Upper lobe of left lung (tissue), 6 donors: ENCODE measurements around the gene SGCD. TPM values are rescaled to one million over a fixed set of nuclear protein-coding genes. Genes with fewer than 3 reads are reported as not detected.

Experiments
- ATAC-seq, 2 donors: fragments of 200-7000 bp; cut with Tn5 transposase; one replicate each; pipeline ENCODE4 v1.9.1; 2022; ENCODE audit warnings: mild to moderate bottlenecking in 2 of 2, moderate library complexity in 2 of 2; ENCODE audit not compliant: low FRiP score in 2 of 2
- DNase-seq, 2 donors: peaks; one replicate each; pipeline ENCODE4 v3.0.0-alpha.2; 2019 to 2020
- H3K27ac ChIP-seq, 4 donors: fragments of 200-600 bp; sonication (generic); one replicate each; pipeline ENCODE4 v1.5.1; 2016 to 2019
- H3K27me3 ChIP-seq, 4 donors: fragments of 200-600 bp; sonication (generic); one replicate each; pipeline ENCODE4 v1.5.1; 2017 to 2019
- H3K36me3 ChIP-seq, 4 donors: fragments of 200-600 bp; sonication (generic); one replicate each; pipeline ENCODE4 v1.5.1; 2016 to 2019
- H3K4me1 ChIP-seq, 4 donors: fragments of 200-600 bp; sonication (generic); one replicate each; pipeline ENCODE4 v1.5.1; 2018 to 2019
- H3K4me3 ChIP-seq, 4 donors: fragments of 200-600 bp; sonication (generic); one replicate each; pipeline ENCODE4 v1.5.1; 2017 to 2019; ENCODE audit warnings: mild to moderate bottlenecking in 2 of 4, moderate library complexity in 1 of 4
- H3K9me3 ChIP-seq, 4 donors: fragments of 200-600 bp; sonication (generic); one replicate each; pipeline ENCODE4 v1.5.1; 2018 to 2019
- CTCF ChIP-seq, 6 experiments: fragments of 450-650 bp in 4 of 6; fragments of 200-600 bp in 2 of 6; sonication (generic) in 2 of 6; IDR thresholded peaks; one replicate each; pipeline ENCODE4 v1.5.1; 2016 to 2019; ENCODE audit warnings: antibody characterized with exemption in 6 of 6
- EP300 ChIP-seq, 4 donors: sonication (generic); formaldehyde crosslinking; IDR thresholded peaks; one replicate each; pipeline ENCODE4 v1.5.1; 2017; ENCODE audit warnings: antibody characterized with exemption in 4 of 4, control low read depth in 2 of 4
- POLR2A ChIP-seq, 4 donors: fragments of 450-650 bp; IDR thresholded peaks; one replicate each; pipeline ENCODE4 v1.5.1; 2016 to 2017; ENCODE audit warnings: antibody characterized with exemption in 4 of 4, mild to moderate bottlenecking in 2 of 4
- POLR2AphosphoS5 ChIP-seq, 2 donors: sonication (generic); formaldehyde crosslinking; IDR thresholded peaks; one replicate each; pipeline ENCODE4 v1.5.1; 2017; ENCODE audit warnings: antibody characterized with exemption in 2 of 2
- WGBS, 2 donors: methylation state at CpG; one replicate each; pipeline ENCODE4 v1.1.5; 2017 to 2018; 5-methylcytosine and 5-hydroxymethylcytosine counted together
- total RNA-seq, 6 donors: library from RNA; depleted of rRNA in 4 of 6; stranded (reverse); fragments of >200 nt in 4 of 6; gene quantifications; one replicate each; pipeline versions ENCODE4 v1.1.0 to v1.2.1, GENCODE V29; 2016 to 2021
- donor health status: DM: no; HTN: no; CAD: no; lungs with moderate emphysema.
- donor health status: DM: no; HTN: yes; CAD: no; lungs with severe emphysema.

The SGCD gene
- total RNA-seq, 6 donors from 2014 or later, result 1.0 to 7.8 (median 1.8) TPM

- H3K27ac ChIP-seq, result no peak overlapping the region
- no peak for ATAC-seq
- 38 to 58% methylated on average over 4 of the region's 4 CpGs for WGBS, 2 donors
Measured at GRCh38 chr5:156686796-156687195, 359.8 kb downstream of the SGCD start.

DNA sequence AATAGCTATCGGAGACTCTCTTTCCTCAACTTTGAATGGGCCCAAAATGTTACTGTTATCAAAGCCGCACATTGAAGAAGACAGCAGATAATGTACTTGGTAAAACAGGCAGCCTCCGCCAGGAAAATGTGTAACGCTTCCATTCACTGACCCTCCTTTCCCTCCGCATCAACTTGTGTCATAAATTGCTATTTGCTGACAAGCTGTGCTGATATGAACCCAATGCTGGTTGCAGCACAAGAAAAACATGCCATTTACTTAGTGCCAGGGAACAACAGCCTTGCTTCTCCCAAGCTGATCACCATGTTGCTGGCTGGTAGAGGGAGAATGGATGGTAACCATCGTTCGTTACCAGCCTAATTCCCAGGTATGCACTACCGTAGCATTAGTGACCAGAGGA, 360.6 kb downstream of the SGCD start:
- H3K9me3 ChIP-seq, result no peaks in the 10 kb centered on the region
- no peak overlapping the region for H3K4me3 ChIP-seq
- H3K27me3 ChIP-seq, result no peaks in the 10 kb centered on the region
- no peak for ATAC-seq
- no peak for TF ChIP-seq POLR2AphosphoS5 (IDR thresholded peaks at IDR 0.05)
- no peak for TF ChIP-seq POLR2A (IDR thresholded peaks at IDR 0.05)
- TF ChIP-seq EP300 (IDR thresholded peaks at IDR 0.05), result no peak
- TF ChIP-seq CTCF (IDR thresholded peaks at IDR 0.05), result no peak
- no peaks in the 10 kb centered on the region for H3K36me3 ChIP-seq
- no peaks in the 10 kb centered on the region for H3K4me1 ChIP-seq
- 73 to 75% methylated on average over 8 of the region's 8 CpGs for WGBS, 2 donors
- no peak for DNase-seq
- no peak overlapping the region for H3K27ac ChIP-seq

More at GRCh38 chr5:156686796-156687195, 359.8 kb downstream of the SGCD start:
- no peak for DNase-seq
- H3K27me3 ChIP-seq, result no peaks in the 10 kb centered on the region
- H3K4me3 ChIP-seq, result no peak overlapping the region
- H3K9me3 ChIP-seq, result no peaks in the 10 kb centered on the region
- no peak for TF ChIP-seq CTCF (IDR thresholded peaks at IDR 0.05)
- TF ChIP-seq POLR2A (IDR thresholded peaks at IDR 0.05), result no peak
- TF ChIP-seq POLR2AphosphoS5 (IDR thresholded peaks at IDR 0.05), result no peak
- TF ChIP-seq EP300 (IDR thresholded peaks at IDR 0.05), result no peak
- H3K4me1 ChIP-seq, result no peaks in the 10 kb centered on the region
- no peaks in the 10 kb centered on the region for H3K36me3 ChIP-seq

GRCh38 chr5:156691572-156691971, 364.6 kb downstream of the SGCD start:
- TF ChIP-seq EP300 (IDR thresholded peaks at IDR 0.05), result no peak
- TF ChIP-seq POLR2A (IDR thresholded peaks at IDR 0.05), result no peak
- TF ChIP-seq POLR2AphosphoS5 (IDR thresholded peaks at IDR 0.05), result no peak
- no peak for TF ChIP-seq CTCF (IDR thresholded peaks at IDR 0.05)
- Histone ChIP-seq H3K9me3 (no peaks in the 10 kb centered on the region), H3K27me3 (no peaks in the 10 kb centered on the region), H3K4me3 (no peak overlapping the region), H3K36me3 (no peaks in the 10 kb centered on the region), H3K4me1 (no peaks in the 10 kb centered on the region), H3K27ac (no peak overlapping the region)
- WGBS, 2 donors, result 89 to 91% methylated on average over 2 of the region's 2 CpGs
- DNase-seq, result no peak
- no peak for ATAC-seq

DNA sequence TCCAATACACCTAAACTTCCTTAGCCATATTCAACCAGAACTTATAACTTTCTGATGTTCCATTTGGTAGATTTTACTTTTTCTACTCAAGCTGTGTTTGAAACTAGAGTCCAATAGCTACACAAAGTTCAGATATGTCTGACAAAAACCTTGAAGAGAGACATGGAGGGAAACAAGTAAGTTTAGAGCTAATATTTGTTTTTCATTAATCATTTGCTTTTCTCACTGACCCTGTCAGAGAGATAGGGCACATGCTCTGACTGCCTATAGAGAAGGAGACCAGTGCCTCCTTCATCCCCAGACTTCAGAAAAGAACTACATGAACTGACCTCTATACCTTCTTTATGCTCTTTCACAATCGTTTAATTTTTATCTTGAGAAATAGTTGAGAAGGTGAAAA, 366.1 kb downstream of the SGCD start:
- no peak overlapping the region for H3K4me3 ChIP-seq
- no peak for ATAC-seq
- WGBS, 2 donors, result 50 to 77% methylated on average over 1 of the region's 1 CpG
- H3K4me1 ChIP-seq, result no peaks in the 10 kb centered on the region
- no peak for DNase-seq
- H3K27me3 ChIP-seq, result no peaks in the 10 kb centered on the region
- TF ChIP-seq POLR2AphosphoS5 (IDR thresholded peaks at IDR 0.05), result no peak
- TF ChIP-seq POLR2A (IDR thresholded peaks at IDR 0.05), result no peak
- TF ChIP-seq CTCF (IDR thresholded peaks at IDR 0.05), result no peak
- no peak for TF ChIP-seq EP300 (IDR thresholded peaks at IDR 0.05)
- no peaks in the 10 kb centered on the region for H3K9me3 ChIP-seq
- H3K27ac ChIP-seq, result no peak overlapping the region
- no peaks in the 10 kb centered on the region for H3K36me3 ChIP-seq

GRCh38 chr5:156694598-156694997, 367.6 kb downstream of the SGCD start:
- no peaks in the 10 kb centered on the region for H3K9me3 ChIP-seq
- no peaks in the 10 kb centered on the region for H3K4me1 ChIP-seq
- no peaks in the 10 kb centered on the region for H3K36me3 ChIP-seq
- DNase-seq (no peak), ATAC-seq (no peak)
- 79 to 80% methylated on average over 2 of the region's 2 CpGs for WGBS, 2 donors
- no peak for TF ChIP-seq EP300 (IDR thresholded peaks at IDR 0.05)
- TF ChIP-seq CTCF (IDR thresholded peaks at IDR 0.05), result no peak
- TF ChIP-seq POLR2AphosphoS5 (IDR thresholded peaks at IDR 0.05), result no peak
- TF ChIP-seq POLR2A (IDR thresholded peaks at IDR 0.05), result no peak
- H3K27ac ChIP-seq, result no peak overlapping the region
- no peak overlapping the region for H3K4me3 ChIP-seq
- H3K27me3 ChIP-seq, result no peaks in the 10 kb centered on the region
